Stimulated activated CD8-positive, alpha-beta memory T cell treated with anti-CD3 and anti-CD28 coated beads, Interleukin-12 subunit alpha, Interleukin-12 subunit beta, amount 100 ng/mL, for 24 hours (primary cell): ENCODE data around the gene KCNIP3.
"Not testable (repeated sequence)": the region's sequence is repeated elsewhere in the genome, so short reads cannot be mapped to it uniquely, and the experiment has no call there.

Experiments
- DNase-seq: peaks from one replicate; pipeline ENCODE4 v3.0.0-alpha.2; 2020; ENCODE audit errors: extremely low read depth

Gene KCNIP3

DNA sequence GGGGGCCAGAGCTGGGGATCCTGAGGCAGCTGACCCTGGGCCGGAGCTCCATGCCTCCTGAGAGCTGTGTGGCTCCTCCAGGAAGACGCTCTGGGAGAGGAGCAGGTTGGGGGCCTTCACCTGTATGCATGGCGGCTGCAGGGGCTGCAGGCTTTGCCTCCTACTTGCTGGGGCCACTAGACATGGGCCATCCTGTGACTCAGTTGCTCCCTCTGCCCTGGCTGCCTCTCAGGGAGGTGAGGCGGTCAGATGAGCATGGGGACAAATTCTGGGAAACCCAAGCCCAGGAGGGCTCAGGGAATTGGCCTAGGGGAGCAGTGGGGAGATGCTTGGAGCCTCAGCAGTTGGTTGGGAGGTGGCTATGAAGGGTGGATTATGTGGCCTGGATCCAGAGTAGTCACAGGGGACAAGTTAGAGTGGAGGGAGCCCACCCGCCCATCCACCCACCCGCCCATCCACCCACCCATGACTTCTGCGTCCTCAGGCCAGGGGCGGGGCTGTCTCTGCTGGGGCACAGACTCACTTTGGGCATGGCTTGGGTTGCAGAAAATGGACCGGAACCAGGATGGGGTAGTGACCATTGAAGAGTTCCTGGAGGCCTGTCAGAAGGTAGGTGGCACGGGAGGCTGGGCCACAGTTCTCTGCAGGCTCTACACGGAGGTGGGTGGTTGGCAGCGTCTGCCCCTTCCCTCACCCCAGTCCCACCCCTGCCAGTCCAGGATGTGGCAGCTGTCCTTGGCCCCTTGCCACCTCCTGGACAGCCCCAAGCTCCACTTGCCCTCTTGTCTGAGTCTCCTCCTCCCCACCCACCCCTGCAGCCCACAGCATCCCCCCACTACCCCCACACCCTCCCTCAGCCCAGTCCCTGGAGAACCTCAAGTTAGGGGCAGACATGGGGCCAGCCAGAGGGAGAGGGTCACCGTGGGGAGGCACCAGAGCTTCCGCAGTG is 85.8 kb downstream of the KCNIP3 start:
- DNase-seq: no peak

DNA sequence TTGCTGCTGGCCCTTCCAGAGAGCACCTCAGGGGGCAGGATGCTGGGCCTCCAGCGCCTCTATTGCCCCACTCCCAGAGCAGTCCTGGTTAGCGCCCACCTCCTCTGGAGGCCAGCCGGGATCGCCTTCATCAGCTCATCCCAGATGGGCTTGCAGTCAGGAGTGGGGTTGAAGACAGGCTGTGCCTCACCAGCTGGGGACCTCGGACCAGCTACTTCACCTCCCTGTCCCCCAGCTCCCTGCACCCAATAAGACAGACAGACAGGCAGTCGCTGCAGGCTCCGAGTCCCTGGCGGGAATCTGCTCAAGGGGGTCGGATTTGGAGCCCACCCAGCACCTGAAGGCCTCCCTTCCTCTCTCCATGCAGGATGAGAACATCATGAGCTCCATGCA is 86.5 kb downstream of the KCNIP3 start:
- DNase-seq: no peak

DNA sequence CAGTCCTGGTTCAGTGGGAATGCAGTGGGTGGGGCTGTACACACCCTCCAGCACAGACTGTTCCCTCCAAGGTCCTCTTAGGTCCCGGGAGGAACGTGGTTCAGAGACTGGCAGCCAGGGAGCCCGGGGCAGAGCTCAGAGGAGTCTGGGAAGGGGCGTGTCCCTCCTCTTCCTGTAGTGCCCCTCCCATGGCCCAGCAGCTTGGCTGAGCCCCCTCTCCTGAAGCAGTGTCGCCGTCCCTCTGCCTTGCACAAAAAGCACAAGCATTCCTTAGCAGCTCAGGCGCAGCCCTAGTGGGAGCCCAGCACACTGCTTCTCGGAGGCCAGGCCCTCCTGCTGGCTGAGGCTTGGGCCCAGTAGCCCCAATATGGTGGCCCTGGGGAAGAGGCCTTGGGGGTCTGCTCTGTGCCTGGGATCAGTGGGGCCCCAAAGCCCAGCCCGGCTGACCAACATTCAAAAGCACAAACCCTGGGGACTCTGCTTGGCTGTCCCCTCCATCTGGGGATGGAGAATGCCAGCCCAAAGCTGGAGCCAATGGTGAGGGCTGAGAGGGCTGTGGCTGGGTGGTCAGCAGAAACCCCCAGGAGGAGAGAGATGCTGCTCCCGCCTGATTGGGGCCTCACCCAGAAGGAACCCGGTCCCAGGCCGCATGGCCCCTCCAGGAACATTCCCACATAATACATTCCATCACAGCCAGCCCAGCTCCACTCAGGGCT is 87.9 kb downstream of the KCNIP3 start:
- DNase-seq: no peak

DNA sequence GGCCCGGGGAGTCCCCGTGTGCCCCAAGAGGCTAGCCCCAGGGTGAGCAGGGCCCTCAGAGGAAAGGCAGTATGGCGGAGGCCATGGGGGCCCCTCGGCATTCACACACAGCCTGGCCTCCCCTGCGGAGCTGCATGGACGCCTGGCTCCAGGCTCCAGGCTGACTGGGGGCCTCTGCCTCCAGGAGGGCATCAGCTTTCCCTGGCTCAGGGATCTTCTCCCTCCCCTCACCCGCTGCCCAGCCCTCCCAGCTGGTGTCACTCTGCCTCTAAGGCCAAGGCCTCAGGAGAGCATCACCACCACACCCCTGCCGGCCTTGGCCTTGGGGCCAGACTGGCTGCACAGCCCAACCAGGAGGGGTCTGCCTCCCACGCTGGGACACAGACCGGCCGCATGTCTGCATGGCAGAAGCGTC is 88.4 kb downstream of the KCNIP3 start:
- DNase-seq: no peak

DNA sequence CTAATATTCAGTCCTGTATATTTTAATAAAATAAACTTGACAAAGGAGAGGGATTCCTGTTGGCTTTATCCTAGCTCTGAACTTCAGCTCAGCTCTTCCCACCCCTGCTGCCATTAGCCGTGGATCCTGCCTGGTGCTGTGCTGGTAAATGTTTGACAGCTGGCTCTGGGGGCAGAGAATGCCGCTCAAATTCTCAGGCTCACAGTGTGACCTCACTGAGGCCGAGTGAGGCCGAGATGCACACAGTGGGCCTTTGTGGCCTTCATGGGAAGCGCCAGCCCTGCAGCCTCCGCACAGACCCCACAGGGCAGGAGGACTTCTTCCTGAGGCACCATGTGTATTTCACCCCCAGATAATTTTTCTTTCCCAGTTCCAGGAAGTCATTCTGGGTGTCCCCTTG is 88.9 kb downstream of the KCNIP3 start:
- no peak for DNase-seq

DNA sequence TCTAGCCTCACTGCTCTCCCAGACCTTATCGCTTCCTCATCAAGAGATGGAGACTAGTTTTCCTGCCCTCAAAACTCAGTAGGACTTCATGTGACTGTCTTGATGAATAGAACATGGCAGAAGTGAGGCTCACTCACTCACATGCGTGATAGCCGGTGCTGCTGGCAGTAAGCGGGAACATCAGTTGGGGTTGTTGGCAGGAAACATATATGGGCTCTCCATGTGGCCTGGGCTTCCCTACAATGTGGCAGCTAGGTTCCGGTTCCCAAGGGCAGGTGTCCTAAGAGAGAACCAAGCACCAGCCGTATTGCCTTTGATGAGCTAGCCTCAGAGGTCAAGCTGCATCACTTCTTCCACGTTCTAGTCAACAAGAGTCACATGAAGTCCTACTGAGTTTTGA is 90.2 kb downstream of the KCNIP3 start:
- DNase-seq: no peak

DNA sequence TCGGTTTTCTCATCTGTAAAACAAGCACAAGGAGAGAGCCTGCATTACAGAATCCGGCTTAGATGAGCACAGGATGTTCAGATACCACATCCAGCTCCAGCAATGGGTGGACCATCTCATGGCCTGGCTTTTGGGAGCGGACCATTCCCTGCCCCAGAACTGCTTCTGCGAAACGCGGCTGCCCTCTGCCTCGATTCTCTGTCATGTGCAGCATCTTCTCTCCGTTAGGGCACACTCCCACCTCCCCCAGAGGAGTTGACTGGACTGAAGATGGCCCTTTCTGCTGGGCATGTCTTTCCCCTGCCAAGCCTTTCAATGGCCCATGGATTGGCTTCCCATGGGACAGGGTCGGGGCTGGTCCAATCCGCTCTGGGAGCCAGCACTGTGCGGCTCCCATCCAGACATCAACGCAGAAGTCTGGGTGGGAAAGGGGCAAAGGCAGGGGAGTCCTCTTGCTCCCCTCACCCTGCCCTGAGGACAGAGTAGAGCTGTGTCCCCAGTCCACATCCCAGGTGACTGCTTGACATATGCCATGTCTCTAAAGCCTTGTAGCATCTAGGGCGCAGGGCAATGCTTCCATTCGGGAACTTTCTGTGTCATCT is 91.0 kb downstream of the KCNIP3 start:
- DNase-seq: no peak

DNA sequence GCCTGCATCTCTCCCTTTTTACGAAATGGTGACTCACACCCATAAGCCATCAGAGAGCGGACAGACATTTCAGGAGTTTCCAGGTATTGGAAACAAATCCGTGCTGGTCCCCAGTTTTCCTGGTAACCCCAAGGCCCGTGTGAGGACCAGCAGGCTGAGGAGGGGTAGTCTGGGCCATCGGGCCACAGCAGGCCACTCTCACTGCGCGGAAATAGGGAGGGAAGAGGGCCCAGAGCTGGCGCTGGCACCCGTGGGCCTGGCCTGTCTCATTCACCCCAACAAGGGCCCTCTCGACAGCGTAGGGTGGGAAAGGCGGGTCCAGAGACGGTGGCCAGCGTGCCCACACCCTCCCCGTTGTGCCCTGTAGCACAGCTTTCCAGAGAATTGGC is 91.7 kb downstream of the KCNIP3 start:
- no peak for DNase-seq

DNA sequence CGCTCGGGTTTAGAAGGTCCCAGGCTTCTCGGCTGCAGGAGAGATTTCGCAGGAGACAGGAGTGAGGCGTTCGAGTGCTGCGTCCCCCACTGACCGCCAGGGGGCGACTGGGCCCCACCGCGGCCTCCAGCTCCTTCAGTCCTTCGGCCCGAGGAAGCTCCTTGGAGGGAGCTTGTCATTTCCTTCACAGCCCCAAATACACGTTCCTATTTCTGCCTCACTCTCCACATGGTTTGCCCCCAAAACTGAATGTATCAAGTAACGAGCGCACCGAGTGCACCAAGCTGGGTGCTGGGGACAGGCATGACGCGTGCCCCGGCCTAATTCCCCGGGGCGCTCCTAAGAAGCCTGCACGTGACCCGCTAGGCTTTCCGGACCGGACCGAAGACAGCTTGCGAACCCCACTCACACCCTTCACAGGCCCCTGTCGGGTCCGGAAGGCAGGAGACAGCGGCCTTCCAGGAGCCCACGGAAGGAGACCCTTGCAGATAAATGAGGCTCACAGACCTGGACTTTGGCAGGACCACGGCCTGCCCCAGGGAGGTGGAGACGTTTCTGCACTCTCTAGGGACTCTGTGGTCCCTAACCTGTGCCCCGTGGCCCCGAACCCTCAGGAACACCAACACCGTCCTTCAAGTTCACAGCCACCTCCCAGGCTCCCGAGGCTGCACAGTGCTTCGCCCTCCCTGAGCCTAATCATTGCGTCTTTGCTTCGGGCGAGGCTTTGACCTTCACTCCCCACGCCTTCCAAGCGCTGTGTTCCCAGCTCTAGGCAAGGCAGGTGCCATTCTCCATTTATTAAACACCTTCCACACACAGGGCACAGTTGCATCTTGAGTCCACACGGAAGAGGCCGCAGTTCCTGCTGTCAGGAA is 92.3 kb downstream of the KCNIP3 start:
- DNase-seq: no peak

DNA sequence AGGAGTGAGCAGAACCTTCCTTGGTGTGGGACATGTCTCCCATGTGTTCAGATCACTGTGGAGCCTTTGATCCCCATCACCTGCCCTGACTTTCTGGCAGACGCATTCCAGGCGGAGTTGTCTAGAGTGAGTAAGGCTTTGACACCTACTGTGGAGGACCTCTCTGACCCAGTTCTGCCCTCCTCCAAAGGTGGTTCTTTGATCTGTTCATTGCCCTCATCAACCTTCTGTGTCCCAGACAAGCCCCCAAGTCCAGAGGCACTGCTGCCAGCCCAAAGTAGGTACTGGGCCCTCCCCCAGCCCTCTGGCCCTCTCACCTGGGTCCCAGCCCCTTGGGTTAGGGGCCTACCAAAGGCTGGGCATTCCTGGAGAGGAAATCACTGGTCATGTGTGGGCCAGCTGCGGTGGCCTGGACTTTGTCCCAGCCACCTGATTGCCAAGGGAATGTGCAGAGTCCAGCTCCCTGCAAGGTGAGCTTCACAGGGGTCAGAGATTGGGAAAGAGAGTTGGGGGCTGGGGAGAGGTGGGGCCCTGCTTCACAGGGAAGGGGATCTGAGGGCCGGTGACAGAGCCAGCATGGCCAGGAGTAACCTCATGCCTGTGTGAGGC is 93.2 kb downstream of the KCNIP3 start:
- no peak for DNase-seq

DNA sequence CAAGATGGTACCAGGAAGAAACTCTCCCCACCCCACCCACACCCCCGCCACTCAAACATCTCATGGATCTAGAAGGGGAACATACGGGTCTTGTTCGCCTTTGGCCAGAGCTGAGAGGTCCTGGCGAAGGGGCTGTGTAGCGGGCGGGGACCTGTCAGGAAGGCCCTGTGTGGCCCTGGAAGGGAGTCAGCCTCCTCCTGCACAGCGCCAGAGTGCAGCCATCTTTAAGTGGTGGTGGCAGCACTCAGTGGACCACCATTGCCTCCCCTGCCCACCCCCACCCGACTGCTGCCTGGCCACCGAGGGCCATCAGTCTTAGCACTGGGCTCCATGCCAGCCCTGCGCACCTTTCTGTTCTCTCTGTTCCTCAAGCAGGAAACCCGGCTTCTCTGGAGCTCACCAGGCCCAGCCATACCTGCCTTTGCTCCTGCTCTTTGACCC is 93.8 kb downstream of the KCNIP3 start:
- DNase-seq: no peak

DNA sequence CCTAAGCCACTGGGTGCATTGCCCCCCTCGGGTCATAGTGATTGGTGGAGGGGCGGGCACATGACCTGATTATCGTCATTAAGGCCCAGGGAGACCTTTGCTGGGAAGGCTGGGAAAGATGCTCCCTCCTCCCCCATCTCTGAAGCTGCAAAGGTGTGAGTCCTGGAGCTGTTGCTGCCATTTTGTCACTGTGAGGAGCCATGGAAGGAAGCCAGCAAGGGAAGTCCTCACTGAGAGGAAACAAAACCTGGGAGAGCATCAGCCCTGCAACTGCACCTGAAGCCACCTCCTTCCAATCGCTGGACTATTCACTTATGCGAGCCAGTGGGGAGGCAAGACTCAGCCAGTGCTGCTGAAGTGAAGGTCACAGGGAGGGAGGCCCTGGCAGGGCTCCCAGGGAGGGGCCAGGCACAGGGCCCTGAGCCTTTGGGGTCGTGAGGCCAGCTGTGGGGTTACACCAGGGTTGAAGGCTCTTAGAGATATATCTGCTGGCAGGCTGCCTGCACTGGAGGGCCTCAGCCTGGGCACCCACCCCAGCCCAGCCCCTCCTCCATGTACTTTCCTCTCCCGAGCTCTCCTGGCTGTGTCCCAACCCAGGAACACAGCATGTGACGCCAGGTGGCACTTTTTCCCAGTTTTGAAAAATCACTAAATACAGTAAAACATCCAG is 94.6 kb downstream of the KCNIP3 start:
- DNase-seq: no peak

DNA sequence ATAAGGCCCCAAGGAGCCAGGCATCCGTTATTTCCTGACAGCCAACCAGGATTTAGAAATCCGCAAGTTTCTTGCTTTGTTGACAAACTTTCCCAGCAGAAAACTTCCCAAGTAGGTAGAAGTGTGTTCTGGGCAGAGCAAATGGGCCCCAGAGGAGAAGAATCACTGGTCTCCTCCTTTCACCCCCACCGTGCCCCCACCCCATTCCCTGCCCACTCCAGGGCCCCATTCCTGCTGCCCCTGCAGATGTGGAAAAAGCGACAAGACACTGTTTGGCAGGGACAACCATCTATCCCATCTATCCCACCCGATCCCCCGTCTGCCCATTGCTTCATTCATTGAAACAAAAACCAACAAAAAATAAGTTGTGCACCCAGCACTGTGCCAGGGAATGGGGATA is 95.2 kb downstream of the KCNIP3 start:
- DNase-seq: no peak

DNA sequence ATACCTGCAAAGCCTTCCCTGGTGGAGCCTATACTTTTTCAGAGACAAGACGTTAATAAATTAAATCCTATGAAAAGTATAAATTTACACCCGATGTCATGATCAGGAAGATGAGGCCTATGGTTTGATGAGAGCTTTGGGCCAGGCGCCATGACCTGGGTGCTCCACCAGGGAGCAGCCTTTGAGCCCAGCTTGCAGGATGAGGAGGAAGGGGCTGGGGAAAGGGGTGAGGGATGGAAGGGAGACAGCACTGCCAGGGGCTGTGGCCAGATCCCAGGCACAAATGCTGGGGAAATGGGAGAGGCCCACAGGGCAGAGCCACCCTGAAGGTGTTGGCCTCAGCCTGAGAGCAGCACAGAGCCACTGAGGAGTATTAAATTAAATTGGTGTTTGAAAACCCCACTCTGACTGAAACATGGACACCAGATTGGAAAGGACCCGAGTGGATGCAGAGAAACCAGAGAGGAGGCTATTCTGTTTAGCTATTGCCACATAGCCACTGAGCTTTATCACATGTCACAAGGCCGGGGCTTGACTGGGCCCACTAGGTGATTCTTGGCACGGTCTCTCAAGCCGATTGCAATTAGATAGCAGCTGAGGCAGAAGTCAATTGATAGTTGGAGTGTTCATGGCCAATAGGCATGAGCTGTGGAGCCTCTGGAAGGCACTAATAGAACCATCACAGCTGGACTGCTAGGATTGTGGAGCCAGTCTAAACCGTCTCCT is 95.7 kb downstream of the KCNIP3 start:
- DNase-seq: no peak

DNA sequence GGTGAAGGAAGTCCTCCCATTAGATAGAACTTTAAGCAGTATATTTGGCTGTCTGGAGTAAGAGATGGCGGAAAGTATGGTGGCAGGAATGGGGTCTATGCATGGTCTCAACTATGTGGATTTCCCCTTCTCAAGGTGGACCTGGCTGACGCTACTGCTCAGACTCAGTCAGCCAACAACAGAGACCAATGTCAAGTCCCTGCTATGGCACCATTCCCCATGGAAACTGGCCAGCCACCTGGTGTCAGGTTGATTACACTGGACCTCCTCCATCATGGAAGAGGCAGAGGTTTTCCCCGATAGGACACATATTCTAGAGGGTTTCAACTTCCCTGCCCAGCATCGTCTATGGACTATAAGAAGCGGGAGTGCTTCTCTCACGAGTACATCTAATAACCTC is 96.8 kb downstream of the KCNIP3 start:
- DNase-seq: no peak

DNA sequence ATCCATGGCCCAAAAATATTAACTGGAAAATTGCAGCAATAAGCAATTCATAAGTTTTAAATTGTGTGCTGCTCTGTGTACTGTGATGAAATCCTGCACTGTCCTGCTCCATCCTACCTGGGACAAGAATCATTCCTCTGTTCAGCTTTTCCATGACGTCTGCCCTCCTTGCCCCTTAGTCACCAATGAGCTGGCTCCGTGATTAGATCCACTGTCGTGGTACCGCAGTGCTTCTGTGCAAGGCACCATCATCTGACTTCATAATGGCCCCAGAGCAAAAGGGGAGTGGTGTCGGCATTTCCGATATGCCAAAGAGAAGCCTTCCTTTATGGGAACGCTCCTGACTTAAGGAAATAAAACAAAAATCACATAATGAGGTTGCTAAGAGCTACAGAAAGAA is 101.9 kb downstream of the KCNIP3 start:
- no peak for DNase-seq

DNA sequence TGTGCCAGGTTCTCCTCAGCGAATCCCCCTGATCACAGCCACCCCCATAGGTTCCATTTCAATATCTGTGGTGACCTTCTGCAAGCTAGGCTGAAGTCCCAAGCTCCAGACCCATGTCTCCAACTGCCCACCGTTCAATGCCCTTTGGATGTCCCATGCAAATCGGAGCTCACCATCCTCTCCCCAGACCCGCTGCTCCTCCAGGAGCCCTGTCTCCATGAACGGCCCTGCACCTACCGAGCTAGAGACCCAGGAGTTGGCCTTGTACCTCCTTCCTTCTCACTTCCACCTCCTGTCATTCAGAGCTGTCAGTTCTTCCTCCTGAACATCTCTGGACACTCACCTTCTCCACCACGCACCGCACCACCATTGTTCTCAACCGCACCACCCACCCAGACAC is 104.3 kb downstream of the KCNIP3 start:
- no peak for DNase-seq

DNA sequence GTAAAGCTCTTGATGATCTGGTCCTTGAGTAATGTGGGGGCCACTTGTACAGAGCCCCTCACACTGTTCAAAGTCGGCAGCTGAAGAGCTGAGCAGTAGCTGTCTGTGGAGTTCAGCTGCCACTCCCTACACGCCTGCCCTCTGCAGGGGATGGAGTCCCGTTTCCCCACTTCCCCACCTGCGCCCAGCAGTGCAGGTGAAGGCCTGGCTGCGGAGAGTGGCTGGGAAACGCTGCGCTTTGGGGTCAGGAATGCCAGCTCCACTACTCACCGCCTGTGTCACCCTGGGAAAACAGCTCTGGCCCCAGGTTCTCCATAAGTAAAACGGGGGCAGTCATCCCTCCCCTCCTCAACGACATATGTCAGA is 104.8 kb downstream of the KCNIP3 start:
- DNase-seq: not testable (repeated sequence)

DNA sequence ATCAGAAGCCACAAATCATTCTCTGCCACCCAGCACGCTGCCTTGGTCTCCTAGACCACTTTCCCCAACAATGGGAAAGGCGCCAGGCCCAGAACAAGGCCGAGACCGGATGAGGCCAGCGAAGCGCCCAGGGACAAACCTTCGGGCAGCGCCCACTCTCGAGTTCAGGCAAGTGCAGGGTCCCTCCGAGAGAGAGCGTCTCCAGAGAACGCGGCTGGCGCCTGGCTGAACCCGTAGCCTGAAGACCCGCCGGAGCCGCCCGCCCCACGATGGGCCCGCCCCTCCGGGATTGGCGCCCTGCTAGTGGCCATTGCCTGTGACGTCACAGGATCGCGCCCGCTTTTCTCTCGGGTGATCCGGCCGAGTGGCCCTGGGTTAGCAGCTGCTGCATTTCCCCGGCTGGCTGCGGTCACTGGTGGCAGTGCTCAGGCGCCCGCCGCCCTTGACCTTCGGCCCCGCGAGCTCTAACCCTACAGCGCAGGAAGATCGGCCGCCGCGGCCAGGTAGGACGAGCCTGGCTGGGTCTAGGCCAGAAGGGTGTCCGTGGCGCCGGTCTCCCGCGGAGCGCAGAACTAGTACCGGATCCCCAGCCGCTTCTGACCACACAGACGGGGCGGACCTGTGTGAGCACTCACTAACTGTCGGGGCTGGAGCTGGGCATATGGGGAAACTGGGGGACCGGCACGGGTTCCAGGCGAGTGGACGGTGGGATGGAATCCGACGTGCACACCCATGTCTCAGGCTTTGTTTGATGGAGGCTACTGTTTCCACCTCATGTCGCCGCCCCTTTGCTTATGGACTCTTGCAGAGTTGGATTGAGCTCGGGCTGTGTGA is 105.4 kb downstream of the KCNIP3 start, which contains the start of gene FAHD2A:
Gene FAHD2A (plus strand): TSS at position 339 of the 834 bp plus-strand sequence. CDS start 2,851 bp downstream, outside the sequence.
- peak; percentile 91 for DNase-seq
